Tibial nerve (tissue), 4 donors: Measurements from ENCODE around the gene IGSF9. TPM values are rescaled to one million over a fixed set of nuclear protein-coding genes. Genes with fewer than 3 reads are reported as not detected.
"Not testable (repeated sequence)": the region's sequence is repeated elsewhere in the genome, so short reads cannot be mapped to it uniquely, and the experiment has no call there.

Experiments
- DNase-seq, 2 donors: peaks; one replicate each; pipeline ENCODE4 v3.0.0-alpha.2; 2019; ENCODE audit warnings: low spot score in 2 of 2
- H3K27ac ChIP-seq, 4 donors: fragments of 200-600 bp; sonication (generic) in 3 of 4; one replicate each; pipeline ENCODE4 v1.5.1; 2017 to 2019; ENCODE audit warnings: mild to moderate bottlenecking in 1 of 4
- H3K27me3 ChIP-seq, 2 donors: fragments of 200-600 bp; sonication (generic) in 1 of 2; one replicate each; pipeline versions ENCODE4 v1.5.1 to v1.6.0; 2017 to 2019
- H3K36me3 ChIP-seq, 3 donors: fragments of 200-600 bp; sonication (generic); one replicate each; pipeline ENCODE4 v1.5.1; 2018 to 2019
- H3K4me1 ChIP-seq, 4 donors: fragments of 200-600 bp; sonication (generic) in 3 of 4; one replicate each; pipeline ENCODE4 v1.5.1; 2017 to 2019
- H3K4me3 ChIP-seq, 4 donors: fragments of 200-600 bp; sonication (generic) in 3 of 4; one replicate each; pipeline ENCODE4 v1.5.1; 2017 to 2019; ENCODE audit warnings: mild to moderate bottlenecking in 1 of 4, moderate library complexity in 1 of 4
- H3K9me3 ChIP-seq, 4 donors: fragments of 200-600 bp; sonication (generic) in 3 of 4; one replicate each; pipeline ENCODE4 v1.5.1; 2017 to 2019
- EP300 ChIP-seq, 2 donors: sonication (generic); formaldehyde crosslinking; IDR thresholded peaks; one replicate each; pipeline ENCODE4 v1.6.1; 2017; ENCODE audit warnings: antibody characterized with exemption in 2 of 2, mild to moderate bottlenecking in 1 of 2
- POLR2A ChIP-seq, 2 donors: fragments of 450-650 bp; IDR thresholded peaks; one replicate each; pipeline ENCODE4 v1.6.1; 2017; ENCODE audit warnings: antibody characterized with exemption in 2 of 2, mild to moderate bottlenecking in 2 of 2, moderate library complexity in 2 of 2
- WGBS, 2 donors: methylation state at CpG; one replicate each; pipeline ENCODE4 v1.1.5; 2018; 5-methylcytosine and 5-hydroxymethylcytosine counted together
- total RNA-seq, 4 donors: library from RNA; depleted of rRNA; stranded (reverse); fragments of >200 nt; gene quantifications; one replicate each; pipeline ENCODE4 v1.1.0, GENCODE V29; 2016
- TF ChIP-seq, protein P1 (sequence below), 5 experiments: fragments of 200-600 bp in 3 of 5; fragments of 450-650 bp in 2 of 5; sonication (generic) in 3 of 5; IDR thresholded peaks; one replicate each; pipeline ENCODE4 v1.5.1; 2016 to 2019; ENCODE audit warnings: antibody characterized with exemption in 5 of 5, mild to moderate bottlenecking in 3 of 5, moderate library complexity in 2 of 5

Gene IGSF9
- total RNA-seq, 4 donors from 2014 or later = 0.20 to 0.63 TPM; not detected in 2

DNA sequence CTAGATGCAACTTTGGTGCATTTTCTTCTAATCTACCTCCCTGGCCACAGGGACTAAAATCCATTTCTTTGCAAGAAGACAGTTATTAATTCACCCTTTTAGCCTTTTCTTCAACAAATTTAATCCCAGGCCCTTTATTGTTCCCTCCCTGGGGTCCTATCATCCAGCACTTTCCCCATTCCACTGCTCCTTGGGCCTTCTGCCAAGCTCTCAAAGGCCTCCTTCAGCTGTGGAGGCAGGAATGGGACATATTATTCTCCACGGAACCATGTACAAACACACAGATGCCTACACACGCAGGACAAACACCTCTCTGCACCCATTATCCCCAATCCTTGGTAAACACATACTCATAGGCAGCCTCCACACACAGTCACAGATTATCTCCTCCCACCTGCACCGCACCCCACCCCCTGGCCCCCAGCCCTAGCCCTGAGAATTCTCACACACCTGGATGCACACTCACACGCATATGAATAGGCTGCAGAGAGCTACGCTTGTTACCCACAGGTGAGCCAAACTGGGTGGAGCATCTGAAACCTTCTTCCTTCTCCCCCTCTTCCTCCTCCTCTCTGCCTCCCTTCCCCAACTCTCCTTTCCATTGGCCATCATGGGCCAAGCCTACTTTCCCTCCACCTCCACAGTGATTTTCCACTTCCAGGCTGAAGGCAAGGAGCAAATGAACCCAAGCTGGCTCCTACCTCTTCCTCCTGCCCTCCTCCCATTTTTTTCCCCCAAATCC, 31.8 kb downstream of the IGSF9 start:
- Histone ChIP-seq H3K27ac (no peak overlapping the region), H3K27me3 (no peaks in the 10 kb centered on the region), H3K4me3 (no peak overlapping the region), H3K4me1 (peaks cover 0 to 47% (median 11%) of the 10 kb centered on the region in 4 donors), H3K36me3 (peaks cover 0 to 35% (median 4%) of the 10 kb centered on the region in 3 donors), H3K9me3 (no peaks in the 10 kb centered on the region)
- 53 to 61% methylated on average over 5 of the region's 5 CpGs for WGBS, 2 donors
- no peak for DNase-seq
- TF ChIP-seq POLR2A (IDR thresholded peaks at IDR 0.05) (no peak), EP300 (IDR thresholded peaks at IDR 0.05) (no peak)
- TF ChIP-seq, protein P1, sequence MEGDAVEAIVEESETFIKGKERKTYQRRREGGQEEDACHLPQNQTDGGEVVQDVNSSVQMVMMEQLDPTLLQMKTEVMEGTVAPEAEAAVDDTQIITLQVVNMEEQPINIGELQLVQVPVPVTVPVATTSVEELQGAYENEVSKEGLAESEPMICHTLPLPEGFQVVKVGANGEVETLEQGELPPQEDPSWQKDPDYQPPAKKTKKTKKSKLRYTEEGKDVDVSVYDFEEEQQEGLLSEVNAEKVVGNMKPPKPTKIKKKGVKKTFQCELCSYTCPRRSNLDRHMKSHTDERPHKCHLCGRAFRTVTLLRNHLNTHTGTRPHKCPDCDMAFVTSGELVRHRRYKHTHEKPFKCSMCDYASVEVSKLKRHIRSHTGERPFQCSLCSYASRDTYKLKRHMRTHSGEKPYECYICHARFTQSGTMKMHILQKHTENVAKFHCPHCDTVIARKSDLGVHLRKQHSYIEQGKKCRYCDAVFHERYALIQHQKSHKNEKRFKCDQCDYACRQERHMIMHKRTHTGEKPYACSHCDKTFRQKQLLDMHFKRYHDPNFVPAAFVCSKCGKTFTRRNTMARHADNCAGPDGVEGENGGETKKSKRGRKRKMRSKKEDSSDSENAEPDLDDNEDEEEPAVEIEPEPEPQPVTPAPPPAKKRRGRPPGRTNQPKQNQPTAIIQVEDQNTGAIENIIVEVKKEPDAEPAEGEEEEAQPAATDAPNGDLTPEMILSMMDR (IDR thresholded peaks at IDR 0.05) = no peak

DNA sequence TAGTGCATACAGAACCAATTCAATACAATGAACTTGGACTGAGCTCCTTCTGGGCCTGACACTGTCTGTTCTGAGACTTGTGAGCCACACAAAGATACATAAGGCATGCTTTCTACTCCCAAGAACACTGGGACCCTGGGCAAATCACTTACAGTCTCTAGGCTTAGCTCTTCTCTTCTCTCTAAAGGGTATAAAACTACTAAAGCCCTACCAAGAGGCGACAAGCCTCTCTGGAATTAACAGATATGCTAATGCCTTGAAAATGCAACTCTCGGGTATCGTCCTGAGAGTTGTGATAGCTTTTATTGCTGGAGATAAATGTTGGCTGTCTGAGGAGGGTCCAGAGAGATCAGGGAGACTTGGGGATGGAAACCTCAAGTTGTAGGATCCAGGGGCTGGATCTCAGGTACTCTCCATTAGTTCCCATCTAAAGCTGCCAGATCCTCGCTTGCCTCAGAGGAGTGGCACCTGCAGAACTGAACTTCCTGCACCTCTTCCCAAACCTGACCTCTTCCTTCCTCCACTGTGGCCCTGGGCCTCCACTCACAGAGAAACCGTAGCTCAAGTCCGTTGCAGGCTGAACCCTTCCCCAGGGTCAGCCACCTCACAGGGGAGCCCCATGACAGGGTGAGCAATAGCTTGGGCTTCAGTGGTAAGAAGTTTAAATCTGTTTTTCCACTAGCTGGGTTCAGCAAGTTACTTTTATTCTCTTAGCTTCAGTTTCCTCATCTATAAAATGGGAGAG, 33.9 kb downstream of the IGSF9 start:
- no peak overlapping the region for H3K4me3 ChIP-seq
- peaks cover 0 to 27% (median 11%) of the 10 kb centered on the region in 4 donors for H3K4me1 ChIP-seq
- WGBS, 2 donors = 73 to 81% methylated on average over 6 of the region's 6 CpGs
- TF ChIP-seq EP300 (IDR thresholded peaks at IDR 0.05) = no peak
- TF ChIP-seq POLR2A (IDR thresholded peaks at IDR 0.05) = no peak
- TF ChIP-seq, protein P1 (IDR thresholded peaks at IDR 0.05) = no peak
- H3K9me3 ChIP-seq = no peaks in the 10 kb centered on the region
- no peaks in the 10 kb centered on the region for H3K27me3 ChIP-seq
- H3K36me3 ChIP-seq = peaks cover 0 to 14% (median 0%) of the 10 kb centered on the region in 3 donors
- no peak for DNase-seq
- H3K27ac ChIP-seq = peak overlapping the region in 3 of 4 donors; percentile 41 to 53 (median 42)

- Histone ChIP-seq H3K4me3 (no peak overlapping the region), H3K4me1 (peaks cover 0 to 16% (median 11%) of the 10 kb centered on the region in 4 donors), H3K27ac (no peak overlapping the region), H3K36me3 (no peaks in the 10 kb centered on the region), H3K9me3 (peaks cover 0 to 8% (median 0%) of the 10 kb centered on the region in 4 donors), H3K27me3 (no peaks in the 10 kb centered on the region)
- 68 to 69% methylated on average over 9 of the region's 9 CpGs for WGBS, 2 donors
- no peak for DNase-seq
- TF ChIP-seq EP300 (IDR thresholded peaks at IDR 0.05) (no peak), POLR2A (IDR thresholded peaks at IDR 0.05) (no peak)
- TF ChIP-seq, protein P1 (IDR thresholded peaks at IDR 0.05) = no peak
Observed at GRCh38 chr1:159908031-159908940, 37.1 kb downstream of the IGSF9 start.

GRCh38 chr1:159906960-159907359, 38.5 kb downstream of the IGSF9 start:
- Histone ChIP-seq H3K27ac (no peak overlapping the region), H3K4me1 (peaks cover 0 to 16% (median 9%) of the 10 kb centered on the region in 4 donors), H3K9me3 (peaks cover 0 to 8% (median 0%) of the 10 kb centered on the region in 4 donors), H3K4me3 (no peak overlapping the region), H3K36me3 (no peaks in the 10 kb centered on the region), H3K27me3 (no peaks in the 10 kb centered on the region)
- DNase-seq = no peak
- WGBS, 2 donors = 78 to 91% methylated on average over 1 of the region's 1 CpG
- TF ChIP-seq POLR2A (IDR thresholded peaks at IDR 0.05) (no peak), EP300 (IDR thresholded peaks at IDR 0.05) (no peak)
- TF ChIP-seq, protein P1 (IDR thresholded peaks at IDR 0.05) = no peak

- not testable (repeated sequence) for H3K9me3 ChIP-seq, H3K36me3 ChIP-seq, H3K27ac ChIP-seq, H3K27me3 ChIP-seq, H3K4me3 ChIP-seq, DNase-seq
- 64 to 87% methylated on average over 3 of the region's 3 CpGs for WGBS, 2 donors
- H3K4me1 ChIP-seq = peaks cover 0 to 10% (median 4%) of the 10 kb centered on the region in 4 donors
Observed at GRCh38 chr1:159904036-159904435, 41.4 kb downstream of the IGSF9 start.
